ENCODE data around the gene FAM13B.

DNA sequence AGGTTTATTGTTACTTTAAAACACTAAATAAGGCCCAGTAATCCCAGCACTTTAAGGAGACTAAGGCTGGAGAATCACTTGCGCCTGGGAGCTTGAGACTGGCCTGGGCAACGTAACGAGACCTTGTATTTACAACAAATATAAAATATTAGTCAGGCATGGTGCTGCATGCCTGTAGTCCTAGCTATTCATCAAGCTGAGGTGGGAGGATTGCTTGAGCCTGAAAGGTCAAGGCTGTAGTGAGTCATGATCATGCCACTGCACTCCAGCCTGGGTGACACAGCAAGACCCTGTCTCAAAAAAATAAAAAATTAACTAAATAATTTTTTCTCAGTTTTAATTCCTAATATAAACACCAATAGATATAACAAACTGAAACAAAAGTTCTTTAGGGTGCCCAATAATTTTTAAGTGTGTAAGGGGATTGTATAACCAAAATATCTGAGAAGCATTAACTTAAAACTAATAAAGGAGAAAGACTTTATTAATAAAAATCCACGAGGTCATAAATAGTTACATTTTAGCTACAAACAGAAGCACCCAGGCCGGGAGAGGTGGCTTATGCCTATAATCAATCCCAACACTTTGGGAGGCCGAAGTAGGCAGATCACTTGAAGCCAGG, 32.7 kb downstream of the FAM13B start:
- TF ChIP-seq L3MBTL2 (conservative IDR thresholded peaks at IDR 0.05) (no peak), TARDBP (IDR thresholded peaks at IDR 0.05) (no peak), NFRKB (IDR thresholded peaks at IDR 0.05) (no peak), SUZ12 (IDR thresholded peaks at IDR 0.05) (no peak), ELF4 (IDR thresholded peaks at IDR 0.05) (no peak), FOXK2 (IDR thresholded peaks at IDR 0.05) (no peak), ZNF384 (IDR thresholded peaks at IDR 0.05) (no peak), LEF1 (IDR thresholded peaks at IDR 0.05; ENCODE audit: borderline replicate concordance) (no peak), FOXM1 (IDR thresholded peaks at IDR 0.05; ENCODE audit: borderline replicate concordance) (no peak), ARNT (IDR thresholded peaks at IDR 0.05) (no peak), HDGF (IDR thresholded peaks at IDR 0.05; ENCODE audit: borderline replicate concordance) (no peak), BHLHE40 (IDR thresholded peaks at IDR 0.05; ENCODE audit: borderline replicate concordance) (no peak), FOXA1 (IDR thresholded peaks at IDR 0.05) (no peak)
- TF ChIP-seq, protein P1, sequence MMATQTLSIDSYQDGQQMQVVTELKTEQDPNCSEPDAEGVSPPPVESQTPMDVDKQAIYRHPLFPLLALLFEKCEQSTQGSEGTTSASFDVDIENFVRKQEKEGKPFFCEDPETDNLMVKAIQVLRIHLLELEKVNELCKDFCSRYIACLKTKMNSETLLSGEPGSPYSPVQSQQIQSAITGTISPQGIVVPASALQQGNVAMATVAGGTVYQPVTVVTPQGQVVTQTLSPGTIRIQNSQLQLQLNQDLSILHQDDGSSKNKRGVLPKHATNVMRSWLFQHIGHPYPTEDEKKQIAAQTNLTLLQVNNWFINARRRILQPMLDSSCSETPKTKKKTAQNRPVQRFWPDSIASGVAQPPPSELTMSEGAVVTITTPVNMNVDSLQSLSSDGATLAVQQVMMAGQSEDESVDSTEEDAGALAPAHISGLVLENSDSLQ (IDR thresholded peaks at IDR 0.05) = no peak

Data from HEK293T (cell line).